Ishikawa (cell line): ENCODE results near the gene CDIP1.

Experiments
- CEBPB ChIP-seq: IDR thresholded peaks from 2 replicates; pipeline ENCODE4 v1.6.1; 2012
- CREB1 ChIP-seq: IDR thresholded peaks from 2 replicates; pipeline ENCODE4 v1.6.1; 2012; ENCODE audit warnings: low read depth
- EGR1 ChIP-seq: IDR thresholded peaks from 2 replicates; pipeline ENCODE4 v1.6.1; 2012
- EP300 ChIP-seq: IDR thresholded peaks from 2 replicates; pipeline ENCODE4 v1.6.1; 2012; ENCODE audit warnings: borderline replicate concordance
- FOXM1 ChIP-seq: IDR thresholded peaks from 2 replicates; pipeline ENCODE4 v1.6.1; 2012; ENCODE audit warnings: low read depth, borderline replicate concordance
- MAX ChIP-seq: IDR thresholded peaks from 2 replicates; pipeline ENCODE4 v1.6.1; 2012
- NFIC ChIP-seq: IDR thresholded peaks from 2 replicates; pipeline ENCODE4 v1.6.1; 2012
- RAD21 ChIP-seq: IDR thresholded peaks from 2 replicates; pipeline ENCODE4 v1.6.1; 2012; ENCODE audit warnings: low read depth
- REST ChIP-seq: IDR thresholded peaks from 2 replicates; pipeline ENCODE4 v1.6.1; 2012; ENCODE audit warnings: low read depth, mild to moderate bottlenecking
- TAF1 ChIP-seq: IDR thresholded peaks from 2 replicates; pipeline ENCODE4 v1.6.1; 2012; ENCODE audit warnings: low read depth, mild to moderate bottlenecking
- TCF12 ChIP-seq: IDR thresholded peaks from 2 replicates; pipeline ENCODE4 v1.6.1; 2012; ENCODE audit warnings: low read depth
- TEAD4 ChIP-seq: IDR thresholded peaks from 2 replicates; pipeline ENCODE4 v1.6.1; 2012
- USF1 ChIP-seq: IDR thresholded peaks from 2 replicates; pipeline ENCODE4 v1.6.1; 2012
- YY1 ChIP-seq: IDR thresholded peaks from 2 replicates; pipeline ENCODE4 v1.6.1; 2012; ENCODE audit warnings: low read depth
- ZBTB7A ChIP-seq: IDR thresholded peaks from 2 replicates; pipeline ENCODE4 v1.6.1; 2012; ENCODE audit warnings: low read depth

CDIP1 gene

GRCh38 chr16:4481526-4481925, 57.0 kb downstream of the CDIP1 start:
- TF ChIP-seq EP300 (no peak), RAD21 (no peak), USF1 (no peak), TCF12 (no peak), EGR1 (no peak)

GRCh38 chr16:4477966-4478365, 60.6 kb downstream of the CDIP1 start:
- no peak for TF ChIP-seq TEAD4
- TF ChIP-seq FOXM1: no peak
- no peak for TF ChIP-seq NFIC
- no peak for TF ChIP-seq ZBTB7A
- no peak for TF ChIP-seq YY1
- no peak for TF ChIP-seq RAD21
- no peak for TF ChIP-seq CEBPB
- TF ChIP-seq USF1: no peak
- no peak for TF ChIP-seq REST
- TF ChIP-seq MAX: no peak
- TF ChIP-seq TAF1: no peak
- TF ChIP-seq CREB1: no peak
- no peak for TF ChIP-seq TCF12
- TF ChIP-seq EGR1: no peak
- TF ChIP-seq EP300: no peak

- TF ChIP-seq YY1: 0 out of 2 replicates have a peak, but pooled peaks have one; percentile 29
- TF ChIP-seq REST: no peak
- TF ChIP-seq MAX: peak; percentile 99
- no peak; the same call in none of the 2 replicates for TF ChIP-seq TEAD4
- TF ChIP-seq USF1: peak; percentile 58; the same call in 1 of the 2 replicates
- TF ChIP-seq NFIC: no peak; the same call in 1 of the 2 replicates
- TF ChIP-seq TCF12: peak; percentile 45; the same call in 1 of the 2 replicates
- peak; percentile 91; the same call in 1 of the 2 replicates for TF ChIP-seq ZBTB7A
- TF ChIP-seq CEBPB: 0 out of 2 replicates have a peak, but pooled peaks have one; percentile 7
- peak; percentile 93 for TF ChIP-seq TAF1
- peak; percentile 38; the same call in 1 of the 2 replicates for TF ChIP-seq CREB1
- peak; percentile 72 for TF ChIP-seq EGR1
- TF ChIP-seq FOXM1: no peak
- TF ChIP-seq RAD21: no peak
- TF ChIP-seq EP300: no peak
Measured at GRCh38 chr16:4475880-4476788, 62.4 kb downstream of the CDIP1 start, which contains the start of gene HMOX2. Gene HMOX2, plus strand, starts transcription at chr16:4476398. Its CDS starts 29,127 bp downstream, at chr16:4505525.

GRCh38 chr16:4474192-4474961, 64.2 kb downstream of the CDIP1 start, which contains the start of gene NMRAL1:
Gene NMRAL1, minus strand, starts transcription at chr16:4474625. Its CDS starts 493 bp downstream, at chr16:4474132.
- TF ChIP-seq REST: no peak
- TF ChIP-seq FOXM1: no peak
- no peak for TF ChIP-seq RAD21
- no peak for TF ChIP-seq TEAD4
- TF ChIP-seq NFIC: peak; percentile 47; the same call in 1 of the 2 replicates
- no peak for TF ChIP-seq EP300
- 0 out of 2 replicates have a peak, but pooled peaks have one; percentile 27 for TF ChIP-seq TCF12
- peak; percentile 45; the same call in 1 of the 2 replicates for TF ChIP-seq ZBTB7A
- peak; percentile 61; the same call in 1 of the 2 replicates for TF ChIP-seq YY1
- TF ChIP-seq CREB1: no peak
- TF ChIP-seq USF1: peak; percentile 90
- TF ChIP-seq TAF1: peak; percentile 74
- TF ChIP-seq CEBPB: no peak
- TF ChIP-seq MAX: peak; percentile 100
- no peak for TF ChIP-seq EGR1
